ENCODE data around the gene MDFI. TPM values are rescaled to one million over a fixed set of nuclear protein-coding genes. Genes with fewer than 3 reads are reported as not detected.
A peak's percentile ranks its signal among the peaks of the same experiment; 100 is the strongest.

MDFI gene
- total and polyA plus RNA-seq, 8 donors = 25.9 to 139 (median 108) TPM

DNA sequence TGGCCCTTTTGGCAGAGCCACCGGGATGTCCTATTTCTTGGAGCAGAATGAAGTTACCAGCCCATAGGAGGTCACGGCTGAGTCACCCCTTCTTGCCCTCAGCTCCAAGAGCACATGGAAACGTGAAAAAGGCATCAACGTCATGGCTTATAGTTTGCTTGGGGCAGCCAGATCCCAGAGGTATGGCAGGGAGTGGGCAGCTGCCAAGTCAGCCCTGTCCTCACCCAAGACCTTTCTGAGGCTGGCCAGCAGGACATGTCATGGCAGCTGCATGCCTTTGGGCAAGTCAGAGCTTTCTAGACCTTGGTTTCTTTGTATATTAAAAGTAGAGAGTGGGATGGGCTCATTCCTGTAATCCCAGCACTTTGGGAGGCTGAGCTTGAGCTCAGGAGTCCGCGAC, 8.2 kb upstream of the MDFI start:
- no peak for DNase-seq
- ATAC-seq = no peak
- Histone ChIP-seq H3K27me3 (peaks cover 0 to 7% of the 10 kb centered on the region in 2 donors), H3K27ac (no peak overlapping the region), H3K36me3 (no peaks in the 10 kb centered on the region), H3K4me1 (peaks cover 0 to 11% of the 10 kb centered on the region in 2 donors), H3K4me3 (no peak overlapping the region), H3K9me3 (no peaks in the 10 kb centered on the region)
- TF ChIP-seq, protein P1, sequence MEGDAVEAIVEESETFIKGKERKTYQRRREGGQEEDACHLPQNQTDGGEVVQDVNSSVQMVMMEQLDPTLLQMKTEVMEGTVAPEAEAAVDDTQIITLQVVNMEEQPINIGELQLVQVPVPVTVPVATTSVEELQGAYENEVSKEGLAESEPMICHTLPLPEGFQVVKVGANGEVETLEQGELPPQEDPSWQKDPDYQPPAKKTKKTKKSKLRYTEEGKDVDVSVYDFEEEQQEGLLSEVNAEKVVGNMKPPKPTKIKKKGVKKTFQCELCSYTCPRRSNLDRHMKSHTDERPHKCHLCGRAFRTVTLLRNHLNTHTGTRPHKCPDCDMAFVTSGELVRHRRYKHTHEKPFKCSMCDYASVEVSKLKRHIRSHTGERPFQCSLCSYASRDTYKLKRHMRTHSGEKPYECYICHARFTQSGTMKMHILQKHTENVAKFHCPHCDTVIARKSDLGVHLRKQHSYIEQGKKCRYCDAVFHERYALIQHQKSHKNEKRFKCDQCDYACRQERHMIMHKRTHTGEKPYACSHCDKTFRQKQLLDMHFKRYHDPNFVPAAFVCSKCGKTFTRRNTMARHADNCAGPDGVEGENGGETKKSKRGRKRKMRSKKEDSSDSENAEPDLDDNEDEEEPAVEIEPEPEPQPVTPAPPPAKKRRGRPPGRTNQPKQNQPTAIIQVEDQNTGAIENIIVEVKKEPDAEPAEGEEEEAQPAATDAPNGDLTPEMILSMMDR (IDR thresholded peaks at IDR 0.05) = no peak
- intact Hi-C loops (cut with DNase I) = no loop called here

DNA sequence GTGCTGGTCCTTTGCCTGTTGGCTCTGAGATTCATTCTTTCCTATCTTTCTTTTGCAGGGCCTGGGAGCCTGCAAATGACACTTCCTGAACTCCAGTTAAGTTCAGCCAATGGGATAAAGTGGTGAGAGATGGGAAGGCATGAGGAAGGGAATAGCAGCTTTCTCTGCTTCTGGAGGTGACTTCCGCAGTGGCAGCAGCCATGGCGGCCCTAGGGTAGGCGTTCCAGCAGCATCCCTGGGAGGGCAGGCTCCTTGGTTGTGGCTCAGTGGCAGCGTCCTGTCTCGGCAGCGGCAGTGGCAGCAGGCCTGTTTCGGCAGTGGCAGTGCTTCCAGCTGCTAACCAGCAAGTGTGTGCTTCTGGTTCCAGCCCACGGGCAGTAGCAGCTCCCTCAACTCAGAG, 7.3 kb upstream of the MDFI start:
- intact Hi-C loops (cut with DNase I) = no loop called here
- Histone ChIP-seq H3K4me3 (no peak overlapping the region), H3K9me3 (no peaks in the 10 kb centered on the region), H3K27ac (no peak overlapping the region), H3K27me3 (peaks cover 0 to 13% of the 10 kb centered on the region in 2 donors), H3K4me1 (peaks cover 0 to 13% of the 10 kb centered on the region in 2 donors), H3K36me3 (no peaks in the 10 kb centered on the region)
- DNase-seq (no peak), ATAC-seq (no peak)
- TF ChIP-seq, protein P1 (IDR thresholded peaks at IDR 0.05) = no peak

DNA sequence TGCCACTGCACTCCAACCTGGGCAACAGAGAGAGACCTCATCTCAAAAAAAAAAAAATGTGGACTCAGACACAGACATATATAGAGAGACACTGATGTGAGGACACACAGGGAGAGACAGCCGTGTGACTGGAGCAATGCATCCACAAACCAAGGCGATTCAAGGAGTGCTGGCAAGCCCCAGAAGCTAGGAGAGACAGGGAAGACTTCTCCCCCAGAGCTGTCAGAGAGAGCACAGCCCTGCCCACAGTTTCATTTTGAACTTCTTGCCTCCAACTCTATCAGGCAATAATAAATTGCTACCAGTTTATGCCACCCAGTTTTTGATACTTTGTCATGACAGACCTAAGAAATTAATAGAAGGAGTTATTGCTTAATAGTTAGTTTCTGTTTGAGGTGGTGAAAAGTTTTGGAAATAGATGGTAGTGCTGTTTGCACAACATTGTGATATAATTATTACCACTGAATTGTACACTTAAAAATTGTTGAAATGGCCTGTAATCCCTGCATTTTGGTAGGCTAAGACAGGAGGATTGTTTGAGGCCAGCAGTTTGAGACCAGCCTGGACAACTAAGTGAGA, 5.1 kb upstream of the MDFI start:
- TF ChIP-seq, protein P1 (IDR thresholded peaks at IDR 0.05) = no peak
- no peak for DNase-seq
- no peaks in the 10 kb centered on the region for H3K9me3 ChIP-seq

DNA sequence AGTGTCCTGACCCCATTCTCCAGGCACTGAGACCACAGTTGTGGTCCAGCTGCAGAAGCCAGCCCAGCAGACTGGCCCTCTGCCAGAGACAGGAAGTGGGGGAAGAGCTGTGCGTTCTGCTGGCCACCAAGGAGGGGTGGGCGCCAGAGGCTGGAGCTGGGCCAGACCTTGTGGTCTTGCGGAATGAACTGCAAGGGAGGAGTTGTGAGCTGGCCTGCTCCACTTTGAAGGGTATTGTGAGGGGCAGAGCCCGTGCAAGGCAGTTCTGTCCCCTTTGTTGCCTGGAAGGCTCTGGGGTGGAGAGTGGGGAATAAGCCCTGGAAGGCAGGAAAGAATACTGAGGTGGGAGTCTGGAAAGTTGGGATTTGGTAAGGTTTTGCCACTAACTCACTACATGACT, 3.6 kb upstream of the MDFI start:
- Histone ChIP-seq H3K4me3 (no peak overlapping the region), H3K36me3 (no peaks in the 10 kb centered on the region), H3K4me1 (peaks cover 16 to 28% of the 10 kb centered on the region in 2 donors), H3K27ac (no peak overlapping the region), H3K9me3 (no peaks in the 10 kb centered on the region), H3K27me3 (peaks cover 17 to 50% of the 10 kb centered on the region in 2 donors)
- intact Hi-C loops (cut with DNase I) = no loop called here
- DNase-seq = peak in 2 of 4 donors; percentile 88 to 95
- TF ChIP-seq, protein P1 (IDR thresholded peaks at IDR 0.05) = no peak
- no peak for ATAC-seq

More for the DNA sequence above, 5.1 kb upstream of the MDFI start:
- Histone ChIP-seq H3K27ac (no peak overlapping the region), H3K4me3 (no peak overlapping the region), H3K27me3 (peaks cover 10 to 35% of the 10 kb centered on the region in 2 donors), H3K4me1 (peaks cover 16% of the 10 kb centered on the region in 2 donors), H3K36me3 (no peaks in the 10 kb centered on the region)
- no peak for ATAC-seq
- intact Hi-C loops (cut with DNase I) = no loop called here

DNA sequence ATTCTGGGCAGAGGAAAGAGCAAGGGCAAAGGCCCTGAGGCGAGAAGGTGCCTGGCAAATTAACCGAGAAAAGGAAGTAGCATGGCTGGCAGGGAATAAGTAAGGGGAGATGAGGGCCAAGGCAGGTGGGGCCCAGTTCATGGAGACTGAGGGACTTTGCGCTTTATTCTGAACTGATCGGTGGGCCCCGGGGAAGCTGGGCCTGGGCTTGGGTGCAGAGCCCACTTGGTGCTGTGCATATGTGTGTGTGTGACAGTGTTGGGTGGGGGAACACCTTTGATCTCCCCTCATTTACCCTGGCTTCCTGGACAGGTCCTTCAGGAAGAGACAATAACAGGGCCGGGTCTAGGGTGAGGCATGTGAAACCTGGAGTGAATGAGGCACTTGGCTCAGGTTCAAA, 2.9 kb upstream of the MDFI start:
- ATAC-seq = no peak
- Histone ChIP-seq H3K9me3 (no peaks in the 10 kb centered on the region), H3K4me3 (no peak overlapping the region), H3K27ac (no peak overlapping the region), H3K36me3 (no peaks in the 10 kb centered on the region), H3K27me3 (peaks cover 17 to 57% of the 10 kb centered on the region in 2 donors), H3K4me1 (peaks cover 16 to 28% of the 10 kb centered on the region in 2 donors)
- no peak for DNase-seq
- intact Hi-C loops (cut with DNase I) = no loop called here
- TF ChIP-seq, protein P1 (IDR thresholded peaks at IDR 0.05) = no peak

Measured in left lung (tissue), 10 donors.